ENCODE measurements around the gene SLC2A14.
"Not testable (repeated sequence)": the region's sequence is repeated elsewhere in the genome, so short reads cannot be mapped to it uniquely, and the experiment has no call there.

SLC2A14 gene

GRCh38 chr12:7872566-7873319 is at the start of gene SLC2A14:
TSS of gene SLC2A14 (minus strand) at chr12:7872915. CDS start at chr12:7869880, 3,035 bp downstream.
- no peak for DNase-seq

GRCh38 chr12:7921181-7921580 is 48.5 kb upstream of the SLC2A14 start:
- not testable (repeated sequence) for DNase-seq

DNA sequence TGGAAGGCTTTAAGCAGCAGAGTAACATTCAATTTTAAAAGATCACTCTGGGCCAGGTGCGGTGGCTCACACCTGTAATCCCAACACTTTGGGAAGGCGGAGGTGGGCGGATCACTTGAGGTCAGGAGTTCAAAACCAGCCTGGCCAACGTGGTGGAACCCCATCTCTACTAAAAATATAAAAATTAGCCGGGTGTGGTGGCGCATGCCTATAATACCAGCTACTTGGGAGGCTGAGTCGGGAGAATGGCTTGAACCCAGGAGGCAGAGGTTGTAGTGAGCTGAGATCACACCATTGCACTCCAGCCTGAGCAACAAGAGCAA is 45.5 kb upstream of the SLC2A14 start:
- DNase-seq = not testable (repeated sequence)

DNA sequence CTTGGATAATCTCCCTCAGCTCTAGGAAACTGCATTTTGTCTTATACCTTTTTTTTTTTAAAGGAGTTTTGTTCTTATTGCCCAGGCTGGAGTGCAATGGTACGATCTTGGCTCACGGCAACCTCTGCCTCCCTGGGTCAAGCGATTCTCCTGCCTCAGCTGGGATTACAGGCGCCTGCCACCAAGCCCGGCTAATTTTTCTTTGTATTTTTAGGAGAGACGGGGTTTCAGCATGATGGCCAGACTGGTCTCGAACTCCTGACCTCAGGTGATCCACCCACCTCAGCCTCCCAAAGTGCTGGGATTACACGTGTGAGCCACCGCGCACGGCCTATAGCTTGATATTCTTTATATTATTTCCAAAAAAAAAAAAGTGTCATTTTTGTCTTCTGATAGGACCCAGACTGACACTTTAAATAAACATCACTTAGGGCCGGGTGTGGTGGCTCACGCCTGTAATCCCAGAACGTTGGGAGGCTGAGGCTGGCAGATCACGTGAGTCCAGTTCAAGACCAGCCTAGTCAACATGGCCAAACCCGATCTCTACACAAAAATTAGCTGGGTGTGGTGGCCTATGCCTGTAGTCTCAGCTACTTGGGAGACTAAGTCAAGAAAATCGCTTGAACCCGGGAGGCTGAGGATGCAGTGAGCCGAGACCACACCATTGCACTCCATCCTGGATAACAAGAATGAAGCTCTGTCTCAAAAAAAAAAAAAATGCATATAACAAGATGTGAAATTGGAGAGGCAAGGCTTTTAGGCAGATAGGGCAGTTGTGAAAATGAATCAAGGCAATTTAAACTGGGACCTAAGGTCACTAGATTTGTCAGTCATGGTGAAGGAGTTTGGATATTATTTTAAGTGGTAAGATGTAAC is 44.9 kb upstream of the SLC2A14 start:
- no peak for DNase-seq

DNA sequence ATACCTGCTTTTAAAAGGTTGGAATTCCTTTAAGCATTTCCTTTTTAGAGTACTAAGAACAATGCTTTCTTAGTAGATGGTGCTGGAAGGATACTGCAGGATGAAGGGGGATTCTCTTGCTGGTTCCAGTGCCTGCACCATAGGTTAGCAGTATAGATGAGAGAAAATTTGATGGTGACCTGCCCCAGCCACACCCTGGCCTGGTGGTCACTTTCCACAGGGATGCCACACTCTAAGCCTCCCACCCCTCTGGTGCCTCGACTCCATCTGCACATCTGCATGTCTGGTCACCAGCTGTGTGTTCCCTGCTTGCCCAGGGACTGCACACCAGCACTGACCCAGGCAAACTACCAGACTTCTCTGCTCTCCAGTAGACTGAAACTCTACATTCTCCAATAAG is 44.2 kb upstream of the SLC2A14 start:
- no peak for DNase-seq

DNA sequence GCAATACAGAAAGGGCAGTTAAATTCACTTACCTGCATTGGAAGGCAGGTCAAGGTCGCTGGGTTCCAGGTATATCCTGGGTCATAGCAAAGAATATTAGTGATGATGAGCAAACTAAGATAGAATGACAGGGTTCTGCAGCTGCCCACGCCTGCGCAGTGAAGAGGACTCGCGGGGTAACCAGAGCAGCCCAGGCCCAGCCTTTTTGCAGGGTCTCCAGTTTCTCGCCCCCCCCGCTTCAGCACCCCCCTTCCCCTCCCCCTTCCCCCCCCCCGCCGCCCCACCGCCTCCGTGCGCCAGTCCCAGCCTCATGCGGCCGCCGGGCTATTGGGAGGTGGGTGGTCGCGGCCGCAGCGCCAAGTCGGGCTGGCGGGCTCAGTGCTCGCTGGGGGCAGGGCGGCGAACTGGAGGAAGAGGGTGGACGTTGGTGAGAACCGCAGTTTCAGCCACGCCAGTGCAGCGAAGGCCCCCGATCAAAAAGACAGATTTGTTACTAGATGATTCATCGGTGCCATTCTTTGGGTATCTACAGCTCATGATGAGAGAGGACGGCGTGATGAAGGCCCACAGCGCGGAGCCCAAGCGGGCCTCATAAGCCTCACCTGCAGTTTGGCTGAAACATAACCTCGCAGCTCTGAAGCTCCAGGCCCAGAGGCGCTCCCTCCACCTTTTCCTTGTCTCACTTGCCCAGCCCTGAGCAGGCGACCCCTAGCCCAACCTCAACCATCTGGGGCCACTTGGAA is 43.1 kb upstream of the SLC2A14 start:
- DNase-seq = no peak

GRCh38 chr12:7910106-7910505 is 37.4 kb upstream of the SLC2A14 start:
- not testable (repeated sequence) for DNase-seq

DNA sequence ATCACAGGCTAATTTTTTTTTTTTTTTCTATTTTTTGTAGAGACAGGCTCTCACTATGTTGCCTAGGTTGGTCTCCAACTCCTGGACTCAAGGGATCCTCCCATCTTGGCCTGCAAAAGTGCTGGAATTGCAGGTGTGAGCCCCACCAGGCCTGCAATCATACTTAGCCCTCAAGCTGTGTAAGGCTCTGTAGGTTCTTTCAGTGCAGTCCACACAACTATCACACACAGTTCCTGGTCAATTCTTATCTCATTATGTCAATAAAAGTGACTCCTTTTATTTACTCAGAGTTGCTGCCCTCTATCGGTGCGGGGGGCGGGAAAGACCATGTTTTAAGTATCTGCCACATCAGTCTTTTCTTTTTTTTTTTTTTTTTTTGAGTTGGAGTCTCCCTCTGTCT is 34.3 kb upstream of the SLC2A14 start:
- no peak for DNase-seq

- not testable (repeated sequence) for DNase-seq
These were observed 33.6 kb upstream of the SLC2A14 start for GRCh38 chr12:7906303-7906702.

DNA sequence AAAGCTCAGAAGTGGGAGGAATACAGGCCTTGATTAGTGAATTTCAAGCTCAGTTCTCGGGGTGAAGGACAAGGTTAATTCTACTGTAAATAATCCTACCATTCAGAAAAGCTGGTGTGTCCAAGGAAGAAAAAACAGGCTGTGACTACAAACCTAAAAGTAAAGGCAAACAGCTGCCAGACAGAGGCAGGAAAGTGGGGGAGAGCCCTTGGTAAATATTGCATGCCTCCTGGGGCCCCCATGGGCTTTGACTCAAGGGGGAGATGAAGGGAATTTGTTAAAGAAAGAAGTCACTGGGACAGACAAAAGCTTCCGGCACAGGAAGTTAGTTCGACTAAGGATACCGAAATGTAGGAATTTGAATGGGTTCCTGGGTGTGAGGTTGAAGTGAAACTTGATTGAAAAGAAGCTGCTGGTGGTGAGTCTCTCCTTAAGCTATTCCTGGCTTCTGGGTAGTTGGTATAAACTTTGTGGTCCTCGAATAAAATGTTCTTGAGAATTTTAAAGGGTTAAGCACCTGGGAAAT is 32.9 kb upstream of the SLC2A14 start:
- DNase-seq = not testable (repeated sequence)

GRCh38 chr12:7905071-7905470 is 32.4 kb upstream of the SLC2A14 start:
- DNase-seq = no peak

- not testable (repeated sequence) for DNase-seq
These were observed 29.7 kb upstream of the SLC2A14 start for GRCh38 chr12:7902416-7902815.

DNA sequence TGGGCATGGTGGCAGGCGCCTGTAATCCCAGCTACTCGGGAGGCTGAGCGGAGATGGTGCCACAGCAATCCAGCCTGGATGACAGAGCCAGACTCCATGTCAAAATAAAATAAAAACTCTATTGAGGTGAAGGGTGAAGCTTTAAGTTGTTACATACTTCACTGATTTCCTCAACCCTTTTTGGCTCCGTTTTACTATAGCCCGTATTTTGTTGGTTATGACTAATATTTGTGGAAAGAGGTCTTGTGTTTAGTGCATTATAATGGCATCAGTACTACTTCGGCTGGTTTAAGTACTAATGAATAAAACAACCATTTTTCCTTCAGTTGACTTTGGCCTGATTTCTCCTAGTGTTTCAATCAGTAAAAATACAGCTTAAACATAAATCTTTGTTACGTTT is 27.0 kb upstream of the SLC2A14 start:
- DNase-seq = no peak

GRCh38 chr12:7896726-7897125 is 24.0 kb upstream of the SLC2A14 start:
- not testable (repeated sequence) for DNase-seq

- no peak for DNase-seq
These were observed 19.7 kb upstream of the SLC2A14 start for GRCh38 chr12:7892186-7892980.

- DNase-seq = no peak
These were observed 12.0 kb upstream of the SLC2A14 start for GRCh38 chr12:7884689-7885088.

DNA sequence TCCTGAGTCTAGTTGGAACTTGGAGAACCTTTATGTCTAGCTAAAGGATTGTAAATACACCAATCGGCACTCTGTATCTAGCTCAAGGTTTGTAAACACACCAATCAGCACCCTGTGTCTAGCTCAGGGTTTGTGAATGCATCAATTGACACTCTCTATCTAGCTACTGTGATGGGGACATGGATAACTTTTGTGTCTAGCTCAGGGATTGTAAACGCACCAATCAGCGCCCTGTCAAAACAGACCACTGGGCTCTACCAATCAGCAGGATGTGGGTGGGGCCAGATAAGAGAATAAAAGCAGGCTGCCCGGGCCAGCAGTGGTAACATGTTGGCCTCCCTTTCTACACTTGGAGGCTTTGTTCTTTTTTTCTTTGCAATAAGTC is 9.0 kb upstream of the SLC2A14 start:
- DNase-seq = not testable (repeated sequence)

- not testable (repeated sequence) for DNase-seq
These were observed 8.4 kb upstream of the SLC2A14 start for GRCh38 chr12:7880952-7881735.

- DNase-seq = no peak
These were observed 6.5 kb upstream of the SLC2A14 start for GRCh38 chr12:7879246-7879645.

DNA sequence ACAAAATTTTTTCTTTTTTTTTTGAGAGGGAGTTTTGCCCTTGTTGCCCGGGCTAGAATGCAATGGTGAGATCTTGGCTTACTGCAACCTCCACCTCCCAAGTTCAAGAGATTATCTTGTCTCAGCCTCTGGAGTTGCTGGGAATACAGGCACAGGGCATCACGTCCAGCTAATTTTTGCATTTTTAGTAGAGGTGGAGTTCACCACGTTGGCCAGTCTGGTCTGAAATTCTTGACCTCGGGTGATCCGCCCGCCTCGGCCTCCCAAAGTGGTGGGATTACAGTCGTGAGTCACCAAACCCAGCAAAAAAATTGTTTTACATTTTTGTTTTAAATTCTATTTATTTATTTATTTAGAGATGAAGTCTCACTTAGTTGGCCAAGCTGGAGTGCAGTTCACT is 4.7 kb upstream of the SLC2A14 start:
- DNase-seq = no peak

DNA sequence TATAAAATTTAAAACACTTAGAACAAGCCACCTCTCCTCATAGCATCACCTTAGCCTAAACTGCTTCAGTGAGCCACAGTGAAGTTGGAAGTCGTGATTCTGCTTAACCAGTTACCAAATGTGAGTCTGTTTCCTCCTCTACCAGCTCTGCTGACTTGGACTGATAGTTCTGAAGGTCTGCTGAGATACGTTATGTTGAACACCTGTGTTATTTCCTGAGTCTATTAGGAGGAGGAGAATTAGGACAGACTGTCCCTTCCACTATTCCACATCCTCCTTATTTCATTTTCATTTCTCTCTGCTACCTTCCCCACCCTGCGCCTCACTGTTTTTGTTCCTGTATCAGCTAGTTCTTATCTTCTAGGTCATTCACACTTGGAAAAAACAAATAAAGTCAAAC is 2.4 kb downstream of the SLC2A14 start:
- DNase-seq = no peak

- DNase-seq = no peak
These were observed 3.6 kb downstream of the SLC2A14 start for GRCh38 chr12:7869137-7869536.
